Hematopoietic multipotent progenitor cell treated with erythropoietin and hydrocortisone succinate and interleukin-3 and kit ligand, for 17 days (in vitro differentiated cells): ENCODE data around the gene CC2D1A.
"Not testable (repeated sequence)": the region's sequence is repeated elsewhere in the genome, so short reads cannot be mapped to it uniquely, and the experiment has no call there.

Source experiments
- DNase-seq: peaks from one replicate; pipeline ENCODE4 v3.0.0-alpha.2; 2015; ENCODE audit warnings: low spot score

CC2D1A gene

DNA sequence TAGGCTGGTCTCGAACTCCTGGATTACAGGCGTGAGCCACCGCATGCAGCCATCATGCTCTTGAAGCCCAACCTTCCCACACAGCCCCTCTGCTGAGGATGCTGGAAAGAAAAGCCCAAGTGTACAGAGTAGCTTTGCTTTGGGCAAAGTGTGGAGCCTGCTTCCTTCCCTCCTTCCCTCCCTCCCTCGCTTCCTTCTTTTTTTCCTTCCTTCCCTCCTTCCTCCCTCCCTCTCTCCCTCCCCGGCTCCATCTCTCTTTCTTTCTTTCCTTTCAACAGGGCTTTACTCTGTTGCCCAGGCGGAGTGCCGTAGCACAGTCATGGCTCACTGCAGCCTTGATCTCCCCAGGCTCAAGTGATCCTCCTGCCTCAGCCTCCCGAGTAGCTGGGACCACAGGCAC is 2.7 kb downstream of the CC2D1A start:
- no peak for DNase-seq

DNA sequence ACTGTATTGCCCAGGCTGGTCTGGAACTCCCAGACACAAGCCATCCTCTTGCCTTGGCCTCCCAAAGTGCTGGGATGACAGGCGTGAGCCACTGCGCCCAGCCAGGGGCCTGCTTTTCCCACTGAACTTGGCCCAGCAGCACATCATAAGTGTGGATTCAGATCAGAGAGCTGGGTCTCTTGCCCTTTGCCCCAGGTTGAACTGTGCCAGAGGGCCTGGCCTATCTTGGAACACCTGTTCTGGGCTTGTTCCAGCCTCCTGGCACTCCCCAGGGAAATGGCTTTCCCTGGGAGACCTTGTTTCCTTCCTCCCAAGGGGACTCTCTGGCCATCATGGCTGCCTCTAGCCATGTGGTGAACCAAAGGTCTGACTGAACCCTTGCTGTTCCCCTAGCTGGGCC is 3.4 kb downstream of the CC2D1A start:
- no peak for DNase-seq

DNA sequence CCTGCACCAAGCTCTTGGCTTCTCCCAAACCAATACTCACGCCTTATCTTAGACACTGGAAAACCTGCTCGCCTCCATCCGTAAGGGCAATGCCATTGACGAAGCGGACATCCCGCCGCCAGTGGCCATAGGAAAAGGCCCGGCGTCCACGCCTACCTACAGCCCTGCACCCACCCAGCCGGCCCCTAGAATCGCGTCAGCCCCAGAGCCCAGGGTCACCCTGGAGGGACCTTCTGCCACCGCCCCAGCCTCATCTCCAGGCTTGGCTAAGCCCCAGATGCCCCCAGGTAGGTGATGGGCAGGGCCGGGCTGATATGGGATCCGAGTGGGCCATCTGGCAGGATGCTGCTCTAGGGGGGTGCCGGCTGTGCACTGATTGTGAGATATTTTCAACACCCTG is 7.4 kb downstream of the CC2D1A start:
- no peak for DNase-seq

DNA sequence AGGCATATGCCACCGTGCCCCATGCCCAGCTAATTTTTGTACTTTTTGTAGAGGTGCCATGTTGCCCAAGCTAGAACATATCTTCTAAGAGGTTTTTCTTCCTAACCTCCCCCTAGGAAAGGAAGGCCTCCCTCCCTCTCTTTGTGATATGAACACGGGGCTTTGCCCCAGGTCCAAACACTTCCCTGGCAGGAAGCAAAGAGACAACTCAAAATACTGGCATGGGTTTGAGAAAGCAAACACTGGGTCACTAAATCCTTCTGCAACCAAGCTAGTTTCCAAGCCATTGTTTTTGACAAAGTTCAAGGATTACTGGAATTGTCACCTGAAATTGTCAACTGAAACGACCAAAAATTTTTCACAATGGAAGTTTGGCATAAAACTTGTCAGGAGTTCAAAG is 8.8 kb downstream of the CC2D1A start:
- no peak for DNase-seq

DNA sequence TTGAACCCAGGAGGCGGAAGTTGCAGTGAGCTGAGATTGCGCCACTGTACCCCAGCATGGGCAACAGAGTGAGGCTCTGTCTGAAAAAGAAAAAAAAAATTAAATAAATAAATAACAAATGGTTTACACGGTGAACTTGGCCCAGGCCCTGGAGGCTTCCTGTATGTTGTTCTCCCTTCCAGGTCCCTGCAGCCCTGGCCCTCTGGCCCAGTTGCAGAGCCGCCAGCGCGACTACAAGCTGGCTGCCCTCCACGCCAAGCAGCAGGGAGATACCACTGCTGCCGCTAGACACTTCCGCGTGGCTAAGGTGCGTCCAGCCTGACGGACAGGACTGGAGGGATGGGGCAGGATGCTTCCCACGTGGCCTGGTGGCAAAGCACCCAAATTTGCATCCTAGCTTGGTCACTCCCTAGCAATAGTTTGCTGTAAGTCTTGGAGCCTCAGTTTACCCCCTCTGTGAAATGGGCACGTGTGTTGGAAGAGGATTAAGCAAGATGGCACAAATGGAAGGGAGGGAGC is 11.9 kb downstream of the CC2D1A start:
- DNase-seq, result no peak

DNA sequence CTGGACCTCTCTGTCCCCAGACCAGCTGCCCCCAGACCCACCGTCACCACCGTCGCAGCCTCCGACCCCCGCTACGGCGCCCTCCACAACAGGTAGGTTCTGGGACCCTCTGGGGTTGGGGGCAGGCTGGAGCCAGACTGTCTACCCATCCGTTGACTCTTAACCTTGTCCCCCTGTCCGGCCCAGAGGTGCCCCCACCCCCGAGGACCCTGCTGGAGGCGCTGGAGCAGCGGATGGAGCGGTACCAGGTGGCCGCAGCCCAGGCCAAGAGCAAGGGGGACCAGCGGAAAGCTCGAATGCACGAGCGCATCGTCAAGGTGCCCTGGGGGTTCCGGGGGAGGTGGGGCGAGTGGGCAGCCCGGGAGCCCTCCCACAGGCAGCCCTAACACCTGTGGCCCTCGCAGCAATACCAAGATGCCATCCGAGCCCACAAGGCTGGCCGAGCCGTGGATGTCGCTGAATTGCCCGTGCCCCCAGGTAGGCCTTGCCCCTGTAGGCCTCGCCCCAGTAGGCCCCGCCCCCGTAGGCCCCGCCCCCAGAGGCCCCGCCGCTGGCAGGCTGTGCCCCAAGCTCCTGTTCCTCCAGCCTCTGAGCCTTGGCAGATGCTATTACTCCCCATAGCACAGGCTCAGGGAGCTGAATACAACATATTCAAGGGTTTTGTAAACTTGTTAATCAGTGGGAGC is 12.9 kb downstream of the CC2D1A start:
- DNase-seq, result no peak

DNA sequence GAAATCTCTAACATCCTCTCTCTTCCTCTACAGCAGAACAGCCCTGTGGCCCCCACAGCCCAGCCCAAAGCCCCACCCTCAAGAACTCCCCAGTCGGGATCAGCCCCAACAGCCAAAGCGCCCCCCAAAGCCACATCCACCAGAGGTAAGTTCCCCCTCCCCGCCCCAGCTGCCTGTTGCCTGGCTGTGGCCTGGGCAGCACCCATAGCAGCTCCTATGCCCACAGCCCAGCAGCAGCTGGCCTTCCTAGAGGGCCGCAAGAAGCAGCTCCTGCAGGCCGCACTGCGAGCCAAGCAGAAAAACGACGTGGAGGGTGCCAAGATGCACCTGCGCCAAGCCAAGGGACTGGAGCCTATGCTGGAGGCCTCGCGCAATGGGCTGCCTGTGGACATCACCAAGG is 14.5 kb downstream of the CC2D1A start:
- DNase-seq, result no peak

DNA sequence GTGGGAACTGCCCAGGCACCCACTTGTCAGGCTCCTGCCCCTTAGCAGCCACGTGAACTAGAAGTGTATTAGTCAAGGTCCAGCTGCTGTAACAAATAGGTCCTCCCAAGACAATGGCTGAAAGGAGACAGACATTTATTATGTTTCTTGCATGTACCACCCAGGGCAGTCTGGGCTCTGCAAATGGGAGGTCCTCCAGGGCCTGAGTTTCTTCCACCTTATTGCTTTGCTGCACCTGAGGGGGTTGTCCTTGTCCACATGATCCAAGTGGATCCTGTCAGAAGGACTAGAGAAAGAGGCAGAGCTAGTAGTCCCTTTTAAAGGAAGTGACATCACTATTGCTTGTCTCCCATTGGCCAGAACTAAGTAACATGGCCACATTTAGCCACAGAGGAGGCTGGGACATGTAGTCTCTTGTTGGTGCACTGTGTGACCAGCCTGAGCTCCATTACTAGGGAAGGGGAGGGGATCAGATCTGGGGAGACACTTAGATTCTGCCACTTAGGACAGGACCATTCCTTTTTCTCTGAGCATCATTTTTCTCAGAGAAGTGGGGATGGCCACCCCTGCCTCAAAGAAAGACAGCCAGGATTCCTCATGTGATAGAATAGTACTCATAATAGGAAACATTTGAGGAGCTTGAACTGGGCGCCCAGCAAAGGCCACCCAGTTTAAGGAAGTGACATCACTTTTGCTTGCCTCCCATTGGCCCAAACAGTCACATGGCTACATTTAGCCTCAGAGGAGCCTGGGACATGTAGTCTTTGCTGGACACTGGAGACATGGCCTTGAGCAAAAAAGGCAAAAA is 15.1 kb downstream of the CC2D1A start:
- DNase-seq, result peak; percentile 22

DNA sequence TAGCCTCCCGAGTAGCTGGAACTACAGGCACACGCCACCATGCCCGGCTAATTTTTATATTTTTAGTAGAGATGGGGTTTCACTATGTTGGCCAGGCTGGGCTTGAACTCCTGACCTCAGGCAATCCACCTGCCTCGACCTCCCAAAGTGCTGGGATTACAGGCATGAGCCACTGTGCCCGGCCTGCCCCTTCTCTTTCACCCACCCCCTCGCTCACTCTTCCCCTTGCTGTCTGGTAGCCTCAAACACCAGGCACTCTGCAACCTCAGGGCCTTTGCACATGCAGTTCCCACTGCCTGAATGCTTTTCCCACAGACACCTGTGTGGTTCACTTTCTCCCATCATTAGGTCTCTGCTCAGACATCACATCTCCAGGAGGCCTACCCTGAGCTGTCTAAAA is 16.1 kb downstream of the CC2D1A start:
- not testable (repeated sequence) for DNase-seq

DNA sequence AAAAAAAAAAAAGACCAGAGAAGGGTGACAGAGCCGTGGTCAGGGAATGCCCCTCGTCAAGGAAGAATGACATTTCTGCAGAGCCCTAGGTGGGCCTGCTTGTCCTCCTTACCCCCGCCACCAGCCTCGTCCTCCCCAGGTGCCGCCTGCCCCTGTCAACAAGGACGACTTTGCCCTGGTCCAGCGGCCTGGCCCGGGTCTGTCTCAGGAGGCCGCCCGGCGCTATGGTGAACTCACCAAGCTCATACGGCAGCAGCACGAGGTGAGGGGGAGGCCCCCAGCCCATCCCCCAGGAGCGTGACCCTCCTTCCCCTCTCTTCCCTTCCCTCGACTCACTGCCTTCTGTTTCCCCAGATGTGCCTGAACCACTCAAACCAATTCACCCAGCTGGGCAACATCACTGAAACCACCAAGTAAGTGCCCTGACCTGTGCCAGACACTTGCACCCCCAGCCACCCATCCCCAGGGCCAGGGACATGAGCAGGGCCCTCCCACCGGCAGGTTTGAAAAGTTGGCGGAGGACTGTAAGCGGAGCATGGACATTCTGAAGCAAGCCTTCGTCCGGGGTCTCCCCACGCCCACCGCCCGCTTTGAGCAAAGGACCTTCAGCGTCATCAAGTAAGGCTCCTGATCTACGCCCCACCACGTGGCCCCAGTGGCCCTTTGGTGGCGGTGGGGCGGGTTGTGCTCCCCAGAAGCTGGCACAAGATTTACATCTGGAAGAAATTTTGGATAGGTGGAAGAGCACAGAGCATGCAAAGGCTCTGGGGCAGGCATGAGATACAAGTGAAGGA is 17.4 kb downstream of the CC2D1A start:
- no peak for DNase-seq

DNA sequence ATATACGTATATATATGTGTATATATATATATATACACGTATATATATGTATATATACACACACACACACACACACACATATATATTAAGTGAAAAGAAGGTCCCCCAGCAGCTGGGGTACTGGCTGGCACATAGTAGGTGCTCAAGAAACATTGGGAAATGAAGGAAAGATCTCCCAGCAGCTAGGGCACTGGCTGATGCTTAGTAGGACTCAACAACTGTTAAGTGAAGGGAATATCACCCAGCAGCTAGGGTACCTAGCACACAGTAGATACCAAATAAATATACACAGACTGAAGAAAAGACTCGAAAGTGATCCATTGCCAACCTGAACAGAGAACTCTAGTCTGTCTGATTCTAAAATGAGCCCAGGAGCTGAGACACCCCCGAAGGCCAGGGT is 20.0 kb downstream of the CC2D1A start:
- DNase-seq, result no peak

DNA sequence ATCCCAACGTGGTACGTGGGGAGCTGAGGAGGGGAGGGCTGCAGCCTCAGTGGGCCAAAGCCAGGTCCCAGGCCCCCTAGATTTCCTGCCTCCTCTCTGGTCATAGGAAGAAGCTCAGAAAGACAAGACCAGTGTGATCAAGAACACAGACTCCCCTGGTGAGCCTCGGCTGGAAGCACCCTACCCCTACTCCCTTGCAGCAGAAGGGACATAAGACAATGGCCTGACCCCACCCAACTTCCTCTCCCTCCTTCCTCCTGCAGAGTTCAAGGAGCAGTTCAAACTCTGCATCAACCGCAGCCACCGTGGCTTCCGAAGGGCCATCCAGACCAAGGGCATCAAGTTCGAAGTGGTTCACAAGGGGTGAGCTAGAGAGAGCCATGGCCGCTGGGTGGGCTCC is 20.7 kb downstream of the CC2D1A start:
- no peak for DNase-seq

DNA sequence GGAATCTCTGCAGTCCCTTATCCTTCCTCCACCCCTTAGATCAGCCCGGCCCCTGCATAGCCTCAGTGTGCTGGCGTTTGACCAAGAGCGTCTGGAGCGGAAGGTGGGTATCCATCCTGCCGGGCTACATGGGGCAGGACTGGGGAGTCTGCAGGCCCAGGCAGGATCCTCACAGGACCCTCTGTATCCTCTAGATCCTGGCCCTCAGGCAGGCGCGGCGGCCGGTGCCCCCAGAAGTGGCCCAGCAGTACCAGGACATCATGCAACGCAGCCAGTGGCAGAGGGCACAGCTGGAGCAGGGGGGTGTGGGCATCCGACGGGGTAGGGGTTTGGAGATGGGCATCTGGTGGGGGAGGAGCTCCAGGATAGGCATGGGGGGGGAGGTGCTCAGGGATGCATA is 23.3 kb downstream of the CC2D1A start:
- DNase-seq, result no peak

DNA sequence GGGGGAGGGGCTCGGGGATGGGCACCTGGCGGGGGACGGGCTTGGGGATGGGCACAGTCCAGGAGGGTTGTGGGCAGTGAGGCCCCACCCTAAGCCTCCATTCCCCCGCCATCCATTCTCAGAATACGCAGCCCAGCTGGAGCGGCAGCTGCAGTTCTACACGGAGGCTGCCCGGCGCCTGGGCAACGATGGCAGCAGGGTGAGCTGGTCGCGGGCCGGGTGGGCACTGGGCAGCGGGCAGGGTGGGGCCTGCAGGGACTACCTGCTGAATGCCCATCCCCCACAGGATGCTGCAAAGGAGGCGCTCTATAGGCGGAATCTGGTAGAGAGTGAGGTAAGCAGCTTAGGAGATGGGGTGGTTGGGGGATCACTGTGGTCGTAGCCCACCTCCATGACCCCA is 24.0 kb downstream of the CC2D1A start:
- no peak for DNase-seq

DNA sequence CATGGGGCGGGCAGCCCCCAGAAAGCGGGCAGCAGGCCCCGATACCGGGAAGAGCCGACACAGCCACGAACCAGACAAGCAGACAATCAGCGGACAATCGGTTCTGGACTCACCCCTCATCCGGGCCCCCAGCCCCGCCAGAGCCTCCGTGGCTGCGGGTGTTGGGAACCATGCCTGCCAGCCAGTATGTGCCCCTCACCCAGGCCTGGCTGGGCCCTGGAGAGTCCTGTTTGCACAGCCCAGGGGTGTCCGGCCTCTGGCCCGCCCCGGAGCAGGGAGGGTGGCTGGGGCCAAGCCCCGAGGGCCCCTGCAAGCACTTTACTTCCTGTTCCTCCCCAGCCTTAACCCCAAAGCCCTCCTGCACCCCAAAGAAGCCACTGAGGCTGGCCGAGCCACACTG is 24.4 kb downstream of the CC2D1A start:
- no peak for DNase-seq

DNA sequence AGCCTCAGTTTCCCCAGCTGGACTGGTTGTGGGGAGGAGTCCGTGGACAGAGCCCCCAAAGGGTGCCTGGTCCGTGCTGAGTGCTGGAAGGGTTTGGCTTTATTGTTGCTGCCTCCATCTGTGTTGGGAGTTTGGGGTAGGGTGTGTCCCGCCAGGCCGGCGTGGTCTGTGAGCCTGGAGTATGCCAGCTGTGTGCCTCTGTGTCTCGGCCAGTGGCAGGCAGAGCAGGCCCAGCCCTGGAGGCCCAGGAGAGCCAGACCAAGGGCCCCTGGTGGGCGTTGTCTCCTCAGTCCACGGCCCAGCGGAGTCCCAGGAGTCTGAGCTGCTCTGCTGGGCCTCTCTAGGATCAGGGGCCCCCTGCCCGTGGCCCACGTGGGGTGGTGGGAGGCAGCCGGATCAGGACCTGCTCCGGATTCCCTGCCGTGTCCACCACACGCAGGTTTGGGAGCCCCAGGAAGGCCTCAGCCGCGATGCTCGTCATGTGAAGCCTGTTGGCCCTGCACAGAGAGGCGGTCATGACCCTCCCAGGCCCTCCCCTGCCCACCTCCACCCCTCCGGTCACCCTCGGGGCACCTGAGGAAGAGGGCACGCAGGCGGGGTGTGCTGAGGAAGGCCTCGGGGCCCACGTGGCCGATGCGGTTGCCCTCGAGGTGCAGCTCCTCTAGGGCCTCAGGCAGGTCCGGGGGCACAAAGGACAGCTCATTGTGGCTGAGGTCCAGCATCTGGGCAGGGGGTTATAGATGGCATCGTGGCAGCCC is 25.6 kb downstream of the CC2D1A start:
- no peak for DNase-seq

DNA sequence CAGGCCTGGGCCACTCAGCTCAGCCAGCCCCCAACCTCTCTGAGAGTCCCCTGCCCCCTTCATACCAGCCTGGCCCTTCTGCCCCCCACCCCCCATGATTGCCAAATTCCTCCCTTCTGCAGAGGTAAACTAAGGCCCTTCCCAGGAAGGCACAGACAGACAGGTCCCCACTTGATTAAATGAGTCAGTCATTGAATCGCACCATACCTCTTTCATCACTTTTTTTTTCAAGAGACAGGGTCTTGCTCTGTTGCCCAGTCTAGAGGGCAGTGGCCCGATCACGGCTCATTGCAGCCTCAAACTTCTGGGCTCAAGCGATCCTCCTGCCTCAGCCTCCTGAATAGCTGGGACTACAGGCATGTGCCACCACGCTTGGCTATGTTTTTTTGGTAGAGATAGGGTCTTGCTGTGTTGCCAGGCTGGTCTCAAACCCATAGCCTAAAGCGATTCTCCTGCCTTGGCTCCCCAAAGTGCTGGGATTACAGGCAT is 26.2 kb downstream of the CC2D1A start:
- DNase-seq, result no peak

DNA sequence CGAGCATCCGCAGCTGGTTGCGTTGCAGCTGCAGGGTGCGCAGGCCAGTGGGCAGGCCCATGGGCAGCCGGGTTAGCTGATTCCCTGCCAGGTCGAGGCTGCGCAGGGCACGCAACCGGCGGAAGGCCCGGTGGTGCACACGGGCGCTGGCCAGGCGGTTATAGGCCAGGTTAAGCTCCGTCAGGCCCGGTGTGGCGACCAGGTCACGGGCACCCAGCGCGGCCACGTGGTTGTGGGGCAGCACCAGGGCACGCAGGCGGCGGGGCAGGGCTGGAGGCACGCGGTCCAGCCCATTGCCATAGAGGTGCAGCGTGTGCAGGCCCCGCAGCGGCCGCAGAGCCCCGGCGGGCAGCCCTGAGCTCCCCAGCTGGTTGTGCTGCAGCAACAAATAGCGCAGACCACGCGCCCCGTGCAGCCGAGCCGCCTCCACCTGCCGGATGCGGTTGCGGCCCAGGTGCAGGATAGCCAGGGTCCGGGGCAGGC is 27.0 kb downstream of the CC2D1A start:
- no peak for DNase-seq

DNA sequence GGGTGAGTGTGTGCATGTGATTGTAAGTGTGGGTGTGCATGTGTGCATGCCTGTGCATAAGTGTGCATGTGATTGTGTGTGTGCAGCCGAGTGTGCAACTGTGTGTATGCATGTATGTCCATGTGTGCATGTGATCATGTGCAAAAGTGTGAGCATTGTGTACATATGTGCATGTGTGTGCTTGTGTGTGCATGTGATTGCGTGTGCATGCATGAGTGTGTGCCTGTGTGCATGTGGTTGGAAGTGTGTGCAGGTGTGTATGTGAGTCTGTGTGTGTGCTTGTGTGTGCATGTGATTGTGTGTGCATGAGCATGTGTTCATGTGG is 28.7 kb downstream of the CC2D1A start:
- no peak for DNase-seq

DNA sequence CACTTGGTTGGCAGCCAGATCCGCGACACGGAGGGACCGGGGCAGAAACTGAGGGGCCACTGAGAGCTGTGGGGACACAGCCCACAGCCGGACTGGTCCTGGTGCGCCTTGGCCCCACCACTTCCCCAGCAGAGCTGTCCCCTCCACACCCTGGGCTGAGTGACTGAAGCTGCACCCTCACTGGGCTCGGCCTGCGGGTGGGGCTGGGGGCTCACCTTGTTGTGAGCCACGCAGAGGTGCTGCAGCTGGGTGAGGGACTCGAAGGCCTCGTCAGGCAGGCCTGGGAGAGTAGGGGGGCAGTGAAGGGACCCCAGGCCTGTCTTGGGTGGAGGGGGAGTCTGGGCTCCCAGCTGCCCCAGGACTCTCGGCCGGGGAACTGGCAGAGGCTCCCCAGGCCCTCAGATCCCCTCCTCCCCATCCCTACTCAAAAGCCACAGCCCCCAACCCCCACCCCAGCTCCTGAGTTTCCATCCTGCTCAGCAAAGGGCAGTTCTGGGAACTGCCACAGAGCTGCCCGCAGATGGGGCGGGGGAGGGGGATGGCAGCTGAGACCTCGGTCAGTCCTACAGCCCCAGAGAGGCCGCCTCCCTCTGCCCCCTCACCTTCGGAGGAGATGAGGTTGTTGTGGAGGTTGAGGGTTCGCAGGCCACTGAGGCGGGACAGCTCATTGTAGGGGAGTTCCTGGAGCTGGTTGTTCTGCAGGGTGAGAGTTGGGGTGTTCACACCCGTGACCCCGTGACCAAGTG is 29.9 kb downstream of the CC2D1A start:
- no peak for DNase-seq
